Ascending aorta (tissue), 2 donors: ENCODE results near the gene SCO2. TPM values are rescaled to one million over a fixed set of nuclear protein-coding genes. Genes with fewer than 3 reads are reported as not detected.

Source experiments
- DNase-seq, 2 donors: peaks; one replicate each; pipeline ENCODE4 v3.0.0-alpha.2; 2019; ENCODE audit warnings: low spot score in 2 of 2
- H3K27ac ChIP-seq, 2 donors: fragments of 200-600 bp; sonication (generic); one replicate each; pipeline ENCODE4 v1.5.1; 2016 to 2017; ENCODE audit warnings: mild to moderate bottlenecking in 1 of 2
- H3K27me3 ChIP-seq: fragments of 200-600 bp; sonication (generic); one replicate; pipeline ENCODE4 v1.5.1; 2017
- H3K36me3 ChIP-seq, 2 donors: fragments of 200-600 bp; sonication (generic); one replicate each; pipeline ENCODE4 v1.5.1; 2016
- H3K4me1 ChIP-seq, 2 donors: fragments of 200-600 bp; sonication (generic); one replicate each; pipeline ENCODE4 v1.5.1; 2016 to 2017; ENCODE audit warnings: mild to moderate bottlenecking in 1 of 2
- H3K4me3 ChIP-seq, 2 donors: fragments of 200-600 bp; sonication (generic); one replicate each; pipeline ENCODE4 v1.5.1; 2016 to 2017; ENCODE audit warnings: mild to moderate bottlenecking in 1 of 2
- H3K9me3 ChIP-seq, 2 donors: fragments of 200-600 bp; sonication (generic); one replicate each; pipeline ENCODE4 v1.5.1; 2016
- CTCF ChIP-seq, 3 experiments: fragments of 200-600 bp in 2 of 3; fragments of 450-650 bp in 1 of 3; sonication (generic) in 2 of 3; IDR thresholded peaks; one replicate each; pipeline ENCODE4 v1.5.1; 2016 to 2019; ENCODE audit warnings: antibody characterized with exemption in 3 of 3, mild to moderate bottlenecking in 1 of 3, moderate library complexity in 1 of 3
- intact Hi-C: fragments of 100-400 bp; cut with DNase I; formaldehyde crosslinking; loops from one replicate; pipeline ENCODE4 v1.15.1; 2023
- total RNA-seq: library from RNA; depleted of rRNA; stranded (reverse); fragments of >200 nt; gene quantifications from one replicate; pipeline ENCODE4 v1.1.0, GENCODE V29; 2016

The SCO2 gene
- total RNA-seq, 1 donor from 2014 or later: not detected

- intact Hi-C loops: no loop called here
- Histone ChIP-seq H3K36me3 (no peaks in the 10 kb centered on the region), H3K9me3 (no peaks in the 10 kb centered on the region), H3K4me1 (peaks cover 5 to 7% of the 10 kb centered on the region in 2 donors), H3K4me3 (no peak overlapping the region), H3K27ac (no peak overlapping the region), H3K27me3 (peaks cover 19% of the 10 kb centered on the region)
- no peak for TF ChIP-seq CTCF (IDR thresholded peaks at IDR 0.05)
- no peak for DNase-seq
Observed at GRCh38 chr22:50550395-50550794, 25.0 kb upstream of the SCO2 start.

GRCh38 chr22:50548921-50549790 is 23.8 kb upstream of the SCO2 start:
- DNase-seq: no peak
- H3K4me3 ChIP-seq: peak overlapping the region; percentile 19 to 51
- intact Hi-C loops: no loop called here
- H3K27ac ChIP-seq: no peak overlapping the region
- H3K27me3 ChIP-seq: peaks cover 19% of the 10 kb centered on the region
- H3K9me3 ChIP-seq: no peaks in the 10 kb centered on the region
- peaks cover 5 to 10% of the 10 kb centered on the region in 2 donors for H3K4me1 ChIP-seq
- no peak for TF ChIP-seq CTCF (IDR thresholded peaks at IDR 0.05)
- H3K36me3 ChIP-seq: no peaks in the 10 kb centered on the region

- peak overlapping the region; percentile 19 to 51 for H3K4me3 ChIP-seq
Observed at GRCh38 chr22:50548040-50548920, 22.9 kb upstream of the SCO2 start.

GRCh38 chr22:50547263-50547985 is 22.0 kb upstream of the SCO2 start:
- no peak for TF ChIP-seq CTCF (IDR thresholded peaks at IDR 0.05)
- Histone ChIP-seq H3K27me3 (peaks cover 19% of the 10 kb centered on the region), H3K27ac (no peak overlapping the region), H3K4me1 (peaks cover 8 to 10% of the 10 kb centered on the region in 2 donors), H3K4me3 (no peak overlapping the region), H3K9me3 (no peaks in the 10 kb centered on the region), H3K36me3 (no peaks in the 10 kb centered on the region)
- DNase-seq: no peak
- intact Hi-C loops: no loop called here

More at GRCh38 chr22:50548040-50548920, 22.9 kb upstream of the SCO2 start:
- H3K4me1 ChIP-seq: peaks cover 8 to 10% of the 10 kb centered on the region in 2 donors
- DNase-seq: no peak
- H3K36me3 ChIP-seq: no peaks in the 10 kb centered on the region
- peaks cover 19% of the 10 kb centered on the region for H3K27me3 ChIP-seq
- no peak overlapping the region for H3K27ac ChIP-seq
- TF ChIP-seq CTCF (IDR thresholded peaks at IDR 0.05): no peak
- no peaks in the 10 kb centered on the region for H3K9me3 ChIP-seq
- intact Hi-C loops: no loop called here
